Fibroblast of skin of abdomen (primary cell): ENCODE measurements around the gene LIMA1.
"Not testable (repeated sequence)": the region's sequence is repeated elsewhere in the genome, so short reads cannot be mapped to it uniquely, and the experiment has no call there.

ENCODE experiments used
- DNase-seq: peaks from one replicate; pipeline ENCODE4 v3.0.0-alpha.2; 2013

LIMA1 gene

GRCh38 chr12:50285253-50285652 lies 1.9 kb upstream of the LIMA1 start:
- DNase-seq, result no peak

- peak; percentile 49 for DNase-seq
Measured at GRCh38 chr12:50282721-50283228, 545 bp downstream of the LIMA1 start.

DNA sequence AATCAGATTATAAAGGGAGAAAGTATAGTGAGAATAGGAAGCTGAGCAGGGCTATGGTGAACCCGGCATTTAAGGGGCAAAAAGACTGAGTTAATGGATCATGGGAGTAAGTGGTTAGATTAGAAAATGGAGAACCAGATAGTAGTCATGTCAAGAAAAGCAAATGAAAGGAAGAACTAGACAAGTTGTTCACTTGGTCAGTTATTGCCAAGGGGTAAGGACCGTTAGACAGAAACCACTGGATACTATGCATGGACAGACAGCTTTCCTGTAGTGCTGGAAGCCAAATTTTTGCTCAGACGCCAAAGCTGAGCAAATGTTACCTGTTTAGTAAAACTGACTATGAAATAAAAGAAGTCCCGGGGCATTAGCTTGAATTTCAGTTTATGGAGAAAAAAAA lies 3.8 kb downstream of the LIMA1 start:
- DNase-seq, result no peak

DNA sequence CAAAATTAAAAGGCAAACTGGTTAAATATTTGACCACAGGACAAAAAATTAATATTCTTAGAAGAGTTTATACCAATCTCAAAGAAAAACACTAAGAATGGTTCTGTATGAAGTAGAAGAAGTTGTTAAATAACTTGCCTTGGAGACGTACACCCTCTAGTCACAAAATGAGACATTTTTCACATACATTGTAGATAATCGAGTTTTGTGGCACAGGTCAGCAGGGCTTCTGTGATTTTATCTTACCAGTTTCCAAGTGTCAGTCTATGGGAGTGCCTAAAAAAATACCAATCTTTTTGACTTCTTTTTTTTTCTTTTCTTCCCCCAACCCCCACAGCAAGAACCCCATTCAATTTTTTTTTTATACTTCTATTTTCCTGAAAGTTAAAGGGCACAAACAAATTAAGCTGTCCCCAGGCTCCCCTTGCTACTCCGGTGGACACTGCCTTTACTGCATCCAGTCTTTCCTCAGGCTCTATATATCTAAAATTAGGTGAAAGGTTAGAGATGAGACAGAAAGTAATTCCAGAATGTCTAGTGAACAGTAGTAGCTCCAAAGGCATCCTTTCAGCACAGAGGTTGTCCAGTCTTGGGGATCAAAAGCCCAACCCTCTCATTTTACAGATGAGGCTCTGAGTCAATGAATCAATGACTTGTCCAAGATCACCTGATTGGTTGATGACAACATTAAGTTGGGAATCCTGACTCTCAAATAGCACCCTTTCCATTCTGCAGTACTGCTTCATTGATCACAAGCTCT lies 6.2 kb downstream of the LIMA1 start:
- no peak for DNase-seq

GRCh38 chr12:50276068-50276467 lies 7.3 kb downstream of the LIMA1 start:
- DNase-seq, result no peak

DNA sequence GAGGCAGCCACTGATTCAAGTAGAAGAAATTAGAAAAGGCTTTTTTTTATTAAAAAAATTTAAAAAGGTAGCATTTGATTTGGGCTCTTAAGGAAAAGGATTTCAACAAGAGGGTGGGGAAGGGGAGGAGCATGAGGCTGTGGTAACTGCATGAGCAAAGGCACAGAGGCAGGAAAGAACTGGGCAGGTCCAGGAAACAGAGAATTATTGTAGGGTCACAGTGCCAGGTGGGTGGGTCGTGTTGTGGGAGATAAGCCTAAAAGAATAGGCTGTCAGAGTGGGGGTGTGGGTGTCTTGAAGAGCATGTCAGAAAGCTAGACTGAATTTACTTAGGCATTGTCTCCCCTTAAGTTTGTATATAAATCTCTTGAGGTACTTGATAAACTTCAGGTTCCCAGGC lies 7.8 kb downstream of the LIMA1 start:
- DNase-seq, result no peak

DNA sequence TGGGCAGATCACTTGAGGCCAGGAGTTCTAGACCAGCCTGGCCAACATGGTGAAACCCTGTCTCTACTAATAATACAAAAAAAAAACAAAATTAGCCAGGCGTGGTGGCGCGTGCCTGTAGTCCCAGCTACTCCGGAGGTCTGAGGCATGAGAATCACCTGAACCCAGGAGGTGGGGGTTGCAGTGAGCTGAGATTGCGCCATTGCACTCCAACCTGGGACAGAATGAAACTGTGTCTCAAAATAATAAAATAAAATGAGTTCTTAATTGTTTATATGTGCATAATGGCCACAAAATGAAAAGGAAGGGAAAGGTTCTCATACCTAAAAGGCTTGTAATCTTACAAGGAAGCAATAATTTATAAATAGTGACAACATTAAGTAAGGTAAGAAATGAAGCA lies 8.2 kb downstream of the LIMA1 start:
- DNase-seq, result not testable (repeated sequence)

- DNase-seq, result no peak
Measured at GRCh38 chr12:50271724-50272247, 11.5 kb downstream of the LIMA1 start.

GRCh38 chr12:50268482-50268881 lies 14.8 kb downstream of the LIMA1 start:
- no peak for DNase-seq

DNA sequence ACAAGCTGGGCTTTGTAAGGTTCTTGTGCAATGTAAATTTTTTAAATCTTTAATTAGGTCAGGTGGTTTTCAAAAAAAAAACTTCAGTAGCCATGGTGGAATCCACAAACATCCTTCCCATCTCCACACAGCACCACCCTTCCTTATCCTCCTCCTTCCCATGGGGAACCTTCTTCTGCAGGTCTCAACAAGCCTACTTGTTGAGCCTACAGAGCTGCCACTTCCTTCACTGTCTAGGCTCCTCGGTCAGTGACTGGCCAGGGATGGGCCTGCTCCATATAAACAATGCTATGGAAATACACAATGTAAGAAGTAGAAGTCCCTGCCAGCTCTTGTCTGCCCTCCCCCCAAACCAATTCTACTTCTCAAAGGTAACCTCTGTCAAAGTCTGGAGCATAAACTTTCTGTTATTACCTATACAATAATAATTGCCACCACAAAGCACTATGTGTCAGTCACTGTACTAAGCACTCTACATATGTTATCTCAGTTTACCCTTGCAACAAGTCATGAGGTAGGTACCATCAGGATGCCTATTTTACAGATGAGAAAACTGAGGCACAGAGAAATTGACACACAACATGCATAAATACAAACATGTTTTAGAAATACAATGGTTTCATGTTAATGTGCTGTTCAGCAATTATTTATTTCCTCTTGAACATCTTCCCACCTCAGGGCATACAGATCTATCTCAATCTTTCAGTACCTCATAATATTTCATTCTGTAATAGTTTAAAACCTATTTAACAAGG lies 17.4 kb downstream of the LIMA1 start:
- DNase-seq, result no peak

GRCh38 chr12:50263832-50264231 lies 19.5 kb downstream of the LIMA1 start:
- no peak for DNase-seq

GRCh38 chr12:50261654-50262053 lies 21.7 kb downstream of the LIMA1 start:
- no peak for DNase-seq

- no peak for DNase-seq
Measured at GRCh38 chr12:50258167-50258551, 25.2 kb downstream of the LIMA1 start.

GRCh38 chr12:50257236-50258166 lies 25.8 kb downstream of the LIMA1 start:
- DNase-seq, result peak; percentile 52

DNA sequence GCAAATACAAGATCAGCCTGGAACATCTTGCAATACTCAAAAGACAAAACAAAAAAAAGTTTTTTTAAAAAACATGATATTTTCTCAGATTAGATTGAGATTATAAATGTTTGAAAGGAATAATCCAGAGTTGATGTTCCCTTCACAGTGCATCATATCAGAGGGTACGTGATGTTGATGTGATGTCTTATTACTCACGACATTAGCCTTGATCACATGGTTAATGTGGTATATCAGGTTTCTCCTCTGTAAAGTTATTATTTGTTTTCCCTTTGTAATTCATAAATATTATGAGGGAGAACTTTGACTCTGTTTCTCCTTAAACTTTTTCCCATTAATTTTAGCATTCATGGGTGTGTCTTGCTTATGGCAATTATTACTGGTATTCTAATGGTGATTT lies 26.6 kb downstream of the LIMA1 start:
- no peak for DNase-seq

DNA sequence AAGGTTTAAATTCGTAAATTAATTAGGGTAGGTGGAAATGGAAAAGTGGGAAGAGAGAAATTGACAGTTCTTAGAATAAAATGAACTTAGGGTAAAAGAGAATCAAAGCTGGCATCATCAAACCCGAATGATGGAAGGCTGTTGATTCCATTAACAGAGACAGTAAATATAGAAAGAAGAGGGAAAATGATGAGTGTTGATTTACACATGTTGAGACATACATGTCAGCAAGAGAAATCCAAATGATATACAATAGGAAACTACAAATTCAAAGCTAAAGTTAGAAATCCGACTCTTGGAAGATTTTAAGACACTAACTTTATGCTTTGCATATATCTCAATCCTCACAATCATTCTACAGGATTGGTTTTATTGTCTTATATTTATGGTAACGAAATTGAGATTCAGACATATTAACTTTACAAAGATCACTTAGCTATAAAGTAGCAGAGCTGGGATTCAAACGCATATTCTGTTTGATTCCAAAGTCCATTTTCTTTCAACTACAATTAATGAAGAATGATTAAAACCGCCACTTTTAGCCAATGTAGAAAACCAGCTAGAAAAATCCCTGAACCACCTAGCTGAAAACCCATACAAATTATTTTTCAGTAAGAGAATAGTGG lies 30.2 kb downstream of the LIMA1 start:
- no peak for DNase-seq

- no peak for DNase-seq
Measured at GRCh38 chr12:50251619-50252252, 31.6 kb downstream of the LIMA1 start.

- no peak for DNase-seq
Measured at GRCh38 chr12:50249464-50250182, 33.7 kb downstream of the LIMA1 start.

- no peak for DNase-seq
Measured at GRCh38 chr12:50248883-50249282, 34.4 kb downstream of the LIMA1 start.

GRCh38 chr12:50248411-50248810 lies 34.9 kb downstream of the LIMA1 start:
- DNase-seq, result no peak

DNA sequence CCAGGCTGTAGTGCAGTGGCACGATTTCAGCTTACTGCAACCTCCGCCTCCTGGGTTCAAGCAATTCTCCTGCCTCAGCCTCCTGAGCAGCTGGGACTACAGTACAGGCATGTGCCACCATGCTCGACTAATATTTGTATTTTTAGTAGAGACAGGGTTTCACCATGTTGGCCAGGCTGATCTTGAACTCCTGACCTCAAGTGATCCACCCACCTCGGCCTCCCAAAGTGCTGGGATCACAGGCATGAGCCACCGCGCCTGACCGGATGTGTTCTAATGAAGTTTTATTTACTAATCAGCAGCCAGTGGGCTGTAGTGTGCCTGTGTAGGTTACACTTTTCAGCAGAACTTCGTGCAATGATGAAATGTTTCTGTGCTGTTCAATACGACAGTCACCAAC lies 35.7 kb downstream of the LIMA1 start:
- DNase-seq, result not testable (repeated sequence)
